PC-3 (cell line): ENCODE measurements around the gene ZNF710.

Experiments
- CTCF ChIP-seq: fragments of 300-600 bp; sonication (generic); conservative IDR thresholded peaks from 2 replicates; pipeline ENCODE4 v1.5.1; 2017; ENCODE audit warnings: antibody characterized with exemption, low read depth, mild to moderate bottlenecking, low read length
- EZH2phosphoT487 ChIP-seq: fragments of 300-600 bp; sonication (generic); IDR thresholded peaks from 2 replicates; pipeline ENCODE4 v1.6.1; 2018; ENCODE audit warnings: mild to moderate bottlenecking, antibody characterized with exemption, low read length, borderline replicate concordance

GRCh38 chr15:90036806-90037510 lies 35.8 kb downstream of the ZNF710 start:
- TF ChIP-seq CTCF (no peak), EZH2phosphoT487 (no peak)
